GM19324 (cell line): ENCODE measurements around the gene SDHAF1.

Experiments
- ATAC-seq: cut with Tn5 transposase; IDR thresholded peaks from one replicate; pipeline ENCODE4 v1.9.1; 2021; ENCODE audit warnings: mild to moderate bottlenecking, moderate library complexity; ENCODE audit not compliant: unreplicated experiment, low FRiP score

SDHAF1 gene

DNA sequence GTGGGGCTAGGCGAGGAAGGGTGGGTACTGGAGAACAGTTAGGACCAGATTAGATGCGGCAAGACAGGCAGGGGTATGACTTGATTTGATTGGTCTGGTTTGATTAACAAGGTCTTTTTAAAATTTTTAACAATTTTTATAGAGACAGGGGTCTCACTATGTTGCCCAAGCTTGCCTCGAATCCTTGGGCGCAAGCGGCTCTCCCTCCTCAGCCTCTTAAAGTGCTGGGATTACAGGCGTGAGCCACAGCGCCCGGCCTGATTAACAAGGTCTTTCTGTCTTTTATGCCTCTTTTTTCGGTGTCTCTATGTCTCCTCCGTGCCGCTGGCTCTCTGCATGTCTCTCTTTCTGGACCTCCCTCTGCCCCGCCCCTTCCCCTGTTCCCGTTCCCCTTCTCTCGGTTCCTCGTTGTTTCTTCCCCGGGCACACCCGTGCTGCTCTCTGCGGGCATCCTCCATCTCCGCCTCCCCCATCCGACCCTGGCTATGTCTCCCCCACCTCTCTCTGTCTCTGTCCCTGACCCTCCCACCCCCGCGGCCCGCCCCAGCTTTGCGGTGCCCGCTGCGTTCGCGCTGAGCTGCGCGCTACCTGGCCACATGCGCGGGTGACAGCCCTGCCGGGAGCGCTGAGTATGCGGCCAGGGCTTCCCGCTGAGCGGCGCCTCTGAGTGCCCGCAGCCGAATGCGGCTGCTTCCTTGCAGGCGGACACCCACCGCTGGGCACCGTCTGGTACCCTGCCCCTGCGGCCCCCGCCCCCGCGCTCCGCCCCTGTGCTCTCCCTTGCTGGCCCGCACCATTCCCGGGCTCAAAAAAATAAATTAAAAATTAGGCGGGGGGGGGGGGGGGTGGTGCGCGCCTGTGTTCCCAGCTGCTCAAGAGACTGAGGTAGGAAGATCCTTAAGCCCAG lies 8.1 kb upstream of the SDHAF1 start:
- ATAC-seq = no peak

DNA sequence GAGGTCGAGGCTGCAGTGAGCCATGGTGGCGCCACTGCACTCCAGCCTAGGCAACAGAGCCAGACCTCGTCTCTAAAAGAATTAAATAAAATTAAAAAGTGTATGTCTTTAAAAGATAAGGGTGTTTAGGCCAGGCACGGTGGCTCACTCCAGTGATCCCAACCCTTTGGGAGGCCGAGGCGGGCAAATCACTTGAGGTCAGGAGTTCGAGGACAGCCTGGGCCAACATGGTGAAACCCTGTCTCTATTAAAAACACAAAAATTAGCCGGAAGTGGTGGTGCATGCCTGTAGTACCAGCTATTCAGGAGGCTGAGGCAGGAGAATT lies 7.5 kb upstream of the SDHAF1 start:
- no peak for ATAC-seq

GRCh38 chr19:35988824-35989223 lies 6.2 kb upstream of the SDHAF1 start:
- no peak for ATAC-seq

DNA sequence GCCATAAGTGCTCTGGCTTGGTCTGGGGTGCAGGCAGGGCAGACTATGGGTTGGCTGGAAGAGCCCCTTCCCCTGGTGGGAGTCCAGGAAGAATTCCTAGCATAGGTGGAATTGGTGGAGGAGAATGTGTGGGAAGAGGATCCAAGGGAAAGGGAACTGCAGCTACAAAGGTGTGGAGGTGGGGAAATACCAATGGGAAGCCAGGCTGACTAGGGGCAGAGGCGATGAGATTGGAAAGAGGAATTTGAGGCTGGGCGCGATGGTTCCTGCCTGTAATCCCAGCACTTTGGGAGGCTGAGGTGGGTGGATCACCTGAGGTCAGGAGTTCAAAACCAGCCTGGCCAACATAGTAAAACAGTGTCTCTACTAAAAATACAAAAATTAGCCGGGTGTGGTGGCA lies 4.8 kb upstream of the SDHAF1 start:
- no peak for ATAC-seq

- no peak for ATAC-seq
Measured at GRCh38 chr19:35990771-35991730, 3.9 kb upstream of the SDHAF1 start.

- ATAC-seq = no peak
Measured at GRCh38 chr19:35991731-35992450, 3.1 kb upstream of the SDHAF1 start.

DNA sequence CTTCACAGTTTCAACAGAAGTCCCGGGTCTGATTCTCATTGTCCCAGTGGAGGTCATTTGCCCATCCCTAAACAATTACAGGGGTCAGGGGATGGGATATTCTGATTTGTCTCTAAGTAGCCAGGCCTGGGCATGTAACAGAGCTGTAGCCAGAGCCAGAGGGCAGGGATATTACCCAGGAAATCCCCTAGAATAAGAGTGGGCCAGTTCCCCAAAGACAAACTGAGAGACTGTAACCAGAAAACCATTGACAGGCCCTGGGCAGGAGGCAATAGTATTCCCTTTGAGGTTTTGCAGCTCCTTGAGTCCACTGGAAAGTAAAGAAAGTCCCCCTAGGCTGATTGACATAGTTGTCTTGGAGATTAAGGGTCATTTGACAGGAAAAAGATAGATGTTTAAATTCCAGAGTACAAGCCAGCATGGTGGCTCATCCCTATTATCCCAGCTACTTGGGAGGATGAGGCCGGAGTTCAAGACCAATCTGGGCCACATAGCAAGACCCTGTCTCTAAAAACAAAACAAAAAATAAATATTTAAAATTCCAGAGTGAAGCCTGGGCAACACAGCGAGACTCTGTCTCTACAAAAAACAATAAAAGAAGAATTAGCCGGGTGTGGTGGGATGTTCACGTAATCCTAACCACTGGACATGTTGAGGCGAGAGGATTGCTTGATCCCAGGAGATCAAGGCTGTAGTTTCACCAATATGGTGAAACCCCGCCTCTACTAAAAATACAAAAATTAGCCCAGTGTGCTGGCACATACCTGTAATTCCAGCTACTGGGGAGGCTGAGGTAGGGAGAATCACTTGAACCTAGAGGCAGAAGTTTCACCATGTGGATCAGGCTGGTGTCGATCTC lies 1.9 kb upstream of the SDHAF1 start:
- no peak for ATAC-seq

- ATAC-seq = no peak
Measured at GRCh38 chr19:35993923-35994598, 927 bp upstream of the SDHAF1 start.

DNA sequence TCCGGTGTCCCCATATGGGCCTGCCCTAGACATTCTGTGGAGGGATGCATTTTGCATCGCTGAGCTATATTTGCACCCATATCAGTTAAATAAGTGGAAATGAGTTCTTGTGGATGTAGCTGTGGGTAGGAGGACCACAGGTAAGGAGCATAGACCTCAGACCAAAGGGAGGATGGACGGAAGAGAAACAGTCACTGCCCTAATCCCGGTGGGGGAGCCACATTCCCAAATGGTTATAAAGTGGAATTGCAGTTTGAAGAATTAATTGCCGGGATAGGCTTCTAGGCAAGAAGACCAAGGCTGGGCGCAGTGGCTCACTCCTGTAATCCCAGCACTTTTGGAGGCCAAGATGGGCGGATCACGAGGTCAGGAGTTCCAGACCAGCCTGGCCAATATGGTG lies 1.8 kb downstream of the SDHAF1 start:
- no peak for ATAC-seq

DNA sequence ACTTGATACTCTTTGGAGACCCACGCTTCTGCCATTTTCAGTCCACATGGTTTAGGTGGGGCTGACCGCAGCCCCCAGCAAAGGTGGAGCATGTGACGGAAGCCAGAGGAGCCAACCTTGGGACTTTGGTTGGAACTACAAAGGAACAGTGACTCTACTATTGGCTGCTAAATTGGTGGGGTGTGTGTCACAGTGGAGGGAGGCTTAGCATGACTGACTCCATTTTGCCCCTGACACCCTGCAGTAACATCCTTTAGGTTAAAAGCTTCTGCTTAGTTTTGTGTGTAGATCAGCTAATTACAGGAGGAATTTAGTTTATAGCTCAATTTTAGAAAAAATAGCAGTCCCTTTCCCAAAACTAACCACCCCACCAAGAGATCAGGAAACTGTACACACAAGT lies 6.6 kb downstream of the SDHAF1 start:
- no peak for ATAC-seq

- ATAC-seq = no peak
Measured at GRCh38 chr19:36003284-36003683, 8.3 kb downstream of the SDHAF1 start.

DNA sequence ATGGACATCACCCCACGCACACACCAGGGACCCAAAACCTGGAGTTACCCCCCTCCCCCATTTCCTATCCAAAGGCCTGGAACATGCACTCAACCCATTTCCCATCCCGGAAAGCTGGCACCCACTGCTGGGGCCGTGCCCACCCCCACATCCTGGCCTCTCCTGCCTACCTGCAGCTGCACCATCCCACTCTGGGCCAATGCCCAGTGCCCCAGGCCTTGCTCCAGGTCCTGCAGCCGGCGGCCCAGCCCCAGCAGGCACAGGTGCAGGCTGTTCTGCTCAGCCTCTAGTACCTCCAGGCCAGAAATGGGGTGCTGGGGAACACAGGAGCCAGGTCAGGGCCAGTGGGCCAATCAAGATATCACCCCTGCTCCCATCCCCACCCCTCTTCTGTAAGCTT lies 12.0 kb downstream of the SDHAF1 start:
- no peak for ATAC-seq

DNA sequence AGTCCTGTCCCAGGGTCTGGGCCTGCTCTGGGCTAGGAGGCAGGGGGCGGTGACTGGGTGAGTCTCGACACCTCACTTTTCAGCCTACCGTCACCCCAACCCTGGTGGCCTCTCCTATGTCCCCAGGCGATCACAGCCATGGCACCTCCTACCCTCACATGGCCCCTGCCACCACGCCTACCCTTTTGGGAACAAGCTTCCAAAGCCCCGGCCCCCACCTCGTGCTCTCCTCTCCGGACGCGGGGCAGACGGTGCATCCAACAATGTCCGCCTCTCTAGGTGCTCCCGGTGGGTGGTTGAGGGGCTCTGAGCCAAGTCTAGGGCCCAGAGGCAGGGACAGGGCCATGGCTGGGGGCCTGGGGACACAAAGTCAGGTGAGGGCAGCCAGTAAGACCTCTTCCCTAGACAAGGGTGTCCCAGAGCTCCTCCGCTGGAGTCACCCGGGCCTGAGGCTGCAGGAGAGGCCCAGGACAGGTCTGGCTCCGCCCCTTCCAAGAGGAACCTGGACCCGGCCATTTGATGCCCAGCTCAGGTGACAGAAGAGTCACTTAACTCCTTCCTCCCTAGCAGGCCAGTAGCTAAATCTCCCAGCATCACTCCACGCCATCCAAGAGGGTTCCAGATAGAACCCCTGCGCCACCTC lies 13.5 kb downstream of the SDHAF1 start, which contains the start of gene SYNE4:
Gene SYNE4, minus strand, starts transcription at position 478 of the 643 bp plus-strand sequence. Its CDS starts 132 bp downstream, at position 346.
- ATAC-seq = no peak

- no peak for ATAC-seq
Measured at GRCh38 chr19:36009220-36009619, 14.2 kb downstream of the SDHAF1 start.

DNA sequence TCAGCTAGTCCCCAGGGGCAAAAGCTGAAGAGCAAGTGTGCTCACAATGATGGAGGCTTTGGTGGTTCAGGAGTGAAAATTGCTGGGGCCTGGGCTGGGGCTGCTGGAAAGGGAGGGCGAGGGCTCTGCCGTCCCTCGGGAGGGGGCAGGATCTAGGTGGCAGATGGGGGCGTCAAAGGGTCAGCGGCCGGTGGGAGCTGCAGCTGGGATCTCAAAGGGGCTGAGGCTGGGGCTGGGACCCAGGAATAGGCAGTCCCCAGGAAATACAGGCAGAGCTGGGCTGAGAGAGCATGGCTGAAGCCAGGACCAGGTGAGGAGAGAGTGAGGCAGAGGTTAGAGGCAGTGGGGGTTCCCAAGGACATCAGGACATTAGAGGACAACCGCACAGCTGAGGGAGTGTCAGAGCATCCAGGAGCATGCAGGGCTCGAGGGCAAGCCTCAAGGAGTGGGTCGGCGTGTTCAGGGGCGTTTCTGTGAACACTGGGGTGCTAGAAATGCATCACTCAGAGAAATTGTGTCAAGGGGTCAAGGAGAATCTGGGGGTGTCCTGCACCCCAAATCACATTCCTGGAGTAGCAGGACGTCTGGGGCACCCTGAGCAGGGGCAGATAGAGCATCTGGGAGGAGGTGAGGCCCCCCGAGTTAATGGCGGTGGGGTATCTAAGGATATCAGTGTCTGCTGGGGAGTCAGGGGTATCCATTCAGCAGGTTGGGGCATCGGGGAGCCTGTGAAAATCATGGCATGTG lies 14.8 kb downstream of the SDHAF1 start:
- no peak for ATAC-seq

- no peak for ATAC-seq
Measured at GRCh38 chr19:36010402-36010801, 15.4 kb downstream of the SDHAF1 start.

DNA sequence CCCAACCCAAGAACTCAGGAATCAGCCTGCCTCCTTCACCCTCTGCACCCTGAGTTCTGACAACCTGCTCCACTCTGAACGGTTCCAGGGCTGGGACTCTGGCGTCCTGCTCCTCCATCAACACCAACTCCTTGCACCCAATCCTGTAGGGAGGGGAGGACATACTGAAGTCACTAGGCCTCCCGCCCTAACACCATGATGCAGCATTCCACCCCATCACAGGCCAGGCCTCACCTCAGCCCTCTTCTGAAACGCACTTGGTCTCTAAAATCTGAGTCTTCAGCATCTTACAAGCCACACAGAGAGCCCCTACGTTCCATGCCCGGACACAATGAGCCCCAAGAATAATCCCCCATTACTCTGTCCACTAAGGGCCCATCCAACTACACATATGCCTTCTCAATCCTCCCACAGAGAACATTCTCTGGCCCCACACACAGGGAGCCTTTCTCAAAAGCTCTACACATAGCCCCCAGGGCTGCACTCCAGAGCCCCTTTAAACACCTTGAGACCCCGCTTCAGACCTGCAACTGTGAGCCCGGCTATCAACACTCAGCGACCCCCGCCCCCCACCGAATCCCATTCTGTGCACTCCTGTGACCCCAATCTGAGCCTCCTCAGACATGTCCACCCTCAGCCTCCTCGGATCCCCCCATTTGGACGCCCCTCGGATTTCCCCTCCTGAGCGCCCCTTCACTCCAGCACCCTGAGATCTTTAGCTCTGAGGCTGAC lies 18.5 kb downstream of the SDHAF1 start:
- ATAC-seq = no peak
